GM18505 (cell line): ENCODE measurements around the gene ADAMTS18.

Source experiments
- ATAC-seq: cut with Tn5 transposase; IDR thresholded peaks from one replicate; pipeline ENCODE4 v1.9.1; 2021; ENCODE audit not compliant: unreplicated experiment
- POLR2A ChIP-seq: IDR thresholded peaks from 4 replicates; pipeline ENCODE4 v1.6.1; 2011; ENCODE audit warnings: borderline replicate concordance; ENCODE audit not compliant: insufficient read depth, insufficient read length; ENCODE audit errors: extremely low read depth

ADAMTS18 gene

DNA sequence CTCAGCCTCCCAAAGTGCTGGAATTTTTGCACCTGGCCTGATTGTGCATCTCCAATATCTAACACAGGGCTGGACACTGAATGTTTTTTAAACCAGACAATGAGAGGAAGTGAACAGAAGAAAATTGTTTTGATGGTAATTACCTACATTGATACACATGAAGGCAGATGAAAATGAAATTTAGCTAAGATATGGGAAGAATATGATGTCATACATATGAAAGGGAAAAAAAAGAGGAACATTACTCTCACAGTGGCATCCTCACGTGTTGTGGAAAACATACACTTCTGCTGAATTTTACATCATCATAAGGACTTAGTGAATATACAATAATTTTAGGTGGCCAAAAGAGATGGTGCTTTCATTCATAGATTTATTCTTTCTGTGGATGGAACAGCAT lies 124.0 kb downstream of the ADAMTS18 start:
- no peak for ATAC-seq
- TF ChIP-seq POLR2A = no peak

DNA sequence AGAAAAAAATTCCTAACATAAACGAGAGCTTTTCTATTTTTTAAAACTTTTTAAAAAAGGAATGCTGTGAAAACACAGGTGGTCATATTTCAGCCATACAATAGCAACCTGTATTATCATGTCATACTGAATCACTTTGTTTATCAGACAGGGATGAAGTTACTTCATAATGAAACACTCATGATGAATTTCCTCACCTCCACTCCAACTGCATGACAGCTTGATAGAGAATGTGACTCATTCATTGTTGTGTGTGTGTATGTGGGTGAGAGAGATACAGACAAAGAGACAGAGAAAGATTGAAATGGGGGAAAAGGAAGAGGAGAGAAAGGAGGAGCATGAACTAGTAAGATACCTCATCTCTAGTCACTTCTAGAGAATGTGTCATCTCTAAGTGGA lies 126.7 kb downstream of the ADAMTS18 start:
- ATAC-seq = no peak

DNA sequence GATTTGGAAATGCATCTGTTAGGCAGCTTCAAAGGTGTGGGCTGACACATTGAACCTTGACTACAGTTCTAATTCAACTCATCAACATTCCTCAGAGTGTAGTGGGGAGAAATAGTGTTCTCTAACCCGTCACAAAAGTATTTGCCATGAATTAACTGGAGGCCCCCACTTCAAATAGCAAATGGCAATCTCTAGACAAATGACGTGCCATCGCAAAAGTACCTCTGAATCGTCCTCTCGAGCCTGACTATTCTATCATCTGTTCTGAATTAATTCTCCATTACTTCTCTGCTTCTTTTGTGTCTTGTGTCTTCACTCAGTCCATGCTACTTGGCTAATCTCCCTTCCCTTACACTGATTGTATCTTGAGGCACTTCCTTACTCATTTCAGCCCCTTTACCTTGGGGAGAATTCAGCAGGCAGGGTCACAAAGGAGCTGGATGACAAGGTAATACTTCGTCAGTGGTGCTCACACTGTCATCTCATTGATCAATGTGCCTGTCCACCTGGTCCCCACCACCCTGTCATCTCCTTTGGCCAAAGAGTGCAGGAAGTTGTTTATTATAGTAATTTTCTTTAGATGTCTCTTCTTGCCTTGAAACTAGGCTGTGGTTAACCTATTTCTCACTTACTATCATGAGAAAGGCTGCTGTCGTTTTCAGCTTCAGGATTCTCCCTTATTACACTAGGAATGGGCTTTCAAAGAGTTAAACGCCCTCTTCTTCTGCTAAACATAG lies 127.2 kb downstream of the ADAMTS18 start:
- ATAC-seq = no peak

More for the DNA sequence above, 126.7 kb downstream of the ADAMTS18 start:
- no peak for TF ChIP-seq POLR2A

DNA sequence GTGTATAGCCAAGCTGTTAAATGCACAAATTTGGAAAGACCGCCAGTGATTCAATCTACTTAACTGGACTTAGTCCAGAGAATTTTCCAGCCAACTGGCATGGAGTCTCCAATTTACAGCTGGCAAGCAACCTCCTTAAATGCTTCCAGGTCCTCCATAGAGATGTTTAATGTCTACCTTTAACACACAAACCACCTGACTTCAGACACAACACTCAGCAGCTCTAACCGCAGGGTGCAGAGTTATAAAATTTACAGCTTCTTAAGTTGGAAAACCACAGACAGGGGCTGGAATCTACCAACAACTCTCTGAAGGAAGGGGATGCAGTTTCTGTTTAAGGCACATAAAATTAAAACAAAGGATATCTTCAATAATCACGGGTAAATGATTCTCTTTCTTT lies 128.8 kb downstream of the ADAMTS18 start:
- no peak for TF ChIP-seq POLR2A

More for the DNA sequence above, 127.2 kb downstream of the ADAMTS18 start:
- TF ChIP-seq POLR2A = no peak

DNA sequence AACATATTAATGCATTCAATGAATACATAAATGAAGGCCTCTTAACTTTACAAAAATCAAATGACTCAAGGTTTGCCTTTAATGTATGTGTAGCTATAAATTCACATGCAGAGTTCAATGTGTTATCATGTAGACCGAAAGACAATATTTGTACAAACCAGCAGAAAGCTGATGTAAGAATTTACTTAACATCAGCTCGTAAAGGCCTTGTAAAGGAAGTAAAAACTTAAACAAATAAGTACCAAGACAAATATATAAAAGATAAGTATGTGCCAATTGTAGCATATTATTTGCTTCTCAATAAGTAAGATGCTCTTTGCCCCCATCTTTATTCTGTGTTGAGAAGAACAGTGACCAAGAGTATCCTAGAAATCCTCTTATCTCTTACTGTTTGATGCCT lies 130.0 kb downstream of the ADAMTS18 start:
- no peak for TF ChIP-seq POLR2A
- ATAC-seq = no peak

More for the DNA sequence above, 128.8 kb downstream of the ADAMTS18 start:
- no peak for ATAC-seq

DNA sequence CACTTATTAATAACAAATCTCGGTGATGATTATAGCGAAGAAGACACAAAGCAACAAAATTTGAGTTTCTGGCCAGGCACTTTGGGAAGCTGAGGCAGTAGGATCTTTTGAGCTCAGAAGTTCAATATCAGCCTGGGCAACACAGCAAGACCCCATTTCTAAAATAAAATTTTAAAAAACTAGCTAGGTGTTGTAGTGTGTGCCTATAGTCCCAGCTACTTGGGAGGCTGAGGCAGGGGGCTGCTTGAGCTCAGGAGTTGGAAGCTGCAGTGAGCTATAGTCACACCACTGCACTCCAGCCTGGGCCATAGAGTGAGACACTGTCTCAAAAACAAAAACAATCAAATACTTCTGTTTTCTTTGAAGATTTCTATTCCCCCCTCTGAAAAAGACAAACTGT lies 130.7 kb downstream of the ADAMTS18 start:
- TF ChIP-seq POLR2A = no peak
- no peak for ATAC-seq

DNA sequence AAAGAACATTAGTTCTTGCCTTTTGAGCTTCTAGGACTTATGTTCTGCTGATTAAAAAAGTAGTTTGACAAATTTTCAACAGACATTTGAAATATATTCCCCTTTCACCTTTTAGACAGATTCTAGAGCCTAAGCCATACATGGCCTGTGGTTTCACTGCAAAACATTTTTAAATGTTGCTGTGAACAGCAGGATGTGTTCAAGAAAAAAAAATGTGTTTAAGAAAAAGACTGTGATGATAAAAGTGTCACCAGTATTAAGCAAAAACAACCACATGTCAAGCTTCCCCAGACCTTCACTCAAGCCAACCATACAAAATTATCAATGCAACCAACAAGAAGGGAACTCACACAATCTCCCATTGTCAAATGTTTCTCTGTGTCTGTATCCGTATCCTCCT lies 132.2 kb downstream of the ADAMTS18 start:
- ATAC-seq = no peak
- no peak for TF ChIP-seq POLR2A

DNA sequence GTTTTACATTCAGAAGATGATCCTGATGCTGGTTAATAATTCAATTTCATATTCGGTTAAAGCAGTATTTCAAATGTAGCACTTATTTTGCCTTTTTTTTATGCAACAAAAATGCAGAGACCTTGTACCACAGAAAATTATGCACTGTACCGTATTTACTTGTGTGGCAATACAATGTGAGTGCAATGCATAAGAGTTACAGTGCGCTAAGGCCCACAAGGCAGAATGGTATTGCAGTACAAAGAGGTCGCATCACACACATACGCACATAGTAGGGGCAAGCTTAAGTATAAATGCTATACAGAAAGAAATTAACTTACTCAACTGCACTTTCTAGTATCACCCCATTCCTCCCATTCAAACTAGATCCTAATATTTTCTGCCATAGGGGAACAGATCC lies 132.6 kb downstream of the ADAMTS18 start:
- no peak for ATAC-seq
- TF ChIP-seq POLR2A = no peak

DNA sequence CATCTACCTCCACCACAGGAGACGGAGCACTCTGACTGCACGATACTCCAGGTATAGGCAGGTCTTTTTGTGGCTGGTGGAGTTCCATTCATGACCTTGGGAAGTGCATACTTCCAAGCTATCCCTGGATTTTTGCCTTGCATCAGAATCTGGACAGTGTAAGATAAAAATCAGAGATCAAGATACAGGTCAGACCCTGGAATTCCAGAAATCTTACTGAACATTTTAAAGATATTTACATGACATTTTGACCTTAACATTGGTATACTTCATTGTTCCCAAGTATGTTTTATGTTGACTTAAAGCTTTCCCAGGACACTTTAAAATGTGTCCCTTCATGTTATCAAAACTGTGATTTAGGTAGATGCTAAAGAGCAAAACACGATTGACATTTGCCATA lies 134.6 kb downstream of the ADAMTS18 start:
- no peak for ATAC-seq
- no peak for TF ChIP-seq POLR2A

DNA sequence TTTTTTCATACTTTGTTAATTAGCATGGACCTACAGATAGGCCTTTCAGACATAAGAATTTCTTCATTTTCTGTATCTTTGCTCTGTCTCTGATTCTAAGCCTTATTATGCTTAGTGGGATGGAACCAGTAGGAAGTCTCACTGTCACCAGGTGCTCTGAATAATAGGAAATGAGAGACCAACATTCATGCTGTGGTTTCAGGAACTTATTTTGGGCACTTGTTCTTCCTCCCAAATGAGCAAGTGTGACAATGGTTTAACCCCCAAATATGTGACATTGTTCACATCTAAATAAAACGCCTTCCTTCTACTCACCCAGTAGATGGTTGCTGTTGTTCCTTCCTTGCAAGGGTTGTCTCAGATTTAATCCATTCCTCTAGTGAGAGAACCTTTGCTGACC lies 135.4 kb downstream of the ADAMTS18 start:
- ATAC-seq = peak; percentile 77
- no peak for TF ChIP-seq POLR2A

DNA sequence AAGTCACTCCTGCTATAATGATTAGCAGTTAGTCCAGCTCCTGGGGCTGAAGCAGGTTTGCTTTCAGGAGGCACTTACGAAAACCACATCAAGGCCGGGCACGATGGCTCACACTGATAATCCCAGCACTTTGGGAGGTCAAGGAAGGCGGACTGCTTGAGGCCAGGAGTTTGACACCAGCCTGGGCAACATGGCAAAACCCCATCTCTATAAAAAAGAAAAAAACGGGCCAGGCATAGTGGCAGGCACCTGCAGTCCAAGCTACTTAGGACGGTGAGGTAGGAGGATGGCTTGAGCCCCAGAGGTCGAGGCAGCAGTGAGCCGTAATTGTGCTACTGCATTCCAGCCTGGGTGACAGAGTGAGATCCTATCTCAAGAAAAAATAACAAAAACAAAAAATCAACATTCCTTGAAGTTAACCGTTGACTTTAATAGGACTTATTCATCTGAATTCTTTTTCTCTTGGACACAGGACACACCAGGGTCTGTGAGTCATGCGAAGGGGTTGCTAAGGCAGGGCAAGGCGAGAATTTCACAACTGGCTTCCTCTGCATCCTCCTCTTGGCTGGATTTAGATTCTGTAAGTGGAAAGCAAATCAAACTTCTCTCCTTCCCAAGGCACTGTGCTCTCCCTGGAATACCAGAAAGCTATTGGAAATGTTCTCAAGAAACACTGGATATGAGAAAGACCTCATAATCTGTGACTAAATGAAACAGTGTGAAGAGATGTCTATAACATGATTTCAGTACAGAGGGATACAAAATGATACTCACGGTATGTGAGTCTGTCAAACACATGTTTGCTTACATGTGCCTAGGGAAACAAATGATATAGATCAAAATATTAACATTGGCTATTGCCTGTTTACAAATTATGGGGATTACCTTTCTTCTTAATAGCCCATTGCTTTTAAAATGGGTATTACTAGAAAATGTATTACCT lies 136.1 kb downstream of the ADAMTS18 start:
- no peak for ATAC-seq

DNA sequence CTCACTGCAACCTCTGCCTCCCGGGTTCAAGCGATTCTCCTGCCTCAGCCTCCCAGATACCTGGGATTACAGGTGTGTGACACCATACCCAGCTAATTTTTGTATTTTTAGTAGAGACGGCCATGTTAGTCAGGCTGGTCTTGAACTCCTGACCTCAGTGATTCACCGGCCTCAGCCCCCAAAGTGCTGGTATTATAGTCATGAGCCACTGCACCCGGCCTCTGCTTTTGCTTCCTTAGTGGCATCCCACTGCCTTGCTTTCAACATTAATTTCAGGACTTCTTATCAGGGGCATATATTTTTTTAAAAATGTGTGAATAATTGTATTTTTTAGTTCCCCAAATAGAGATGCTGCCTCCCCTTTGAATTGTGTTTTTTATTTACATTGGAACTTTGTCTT lies 136.8 kb downstream of the ADAMTS18 start:
- no peak for TF ChIP-seq POLR2A
- ATAC-seq = no peak

More for the DNA sequence above, 136.1 kb downstream of the ADAMTS18 start:
- no peak for TF ChIP-seq POLR2A

DNA sequence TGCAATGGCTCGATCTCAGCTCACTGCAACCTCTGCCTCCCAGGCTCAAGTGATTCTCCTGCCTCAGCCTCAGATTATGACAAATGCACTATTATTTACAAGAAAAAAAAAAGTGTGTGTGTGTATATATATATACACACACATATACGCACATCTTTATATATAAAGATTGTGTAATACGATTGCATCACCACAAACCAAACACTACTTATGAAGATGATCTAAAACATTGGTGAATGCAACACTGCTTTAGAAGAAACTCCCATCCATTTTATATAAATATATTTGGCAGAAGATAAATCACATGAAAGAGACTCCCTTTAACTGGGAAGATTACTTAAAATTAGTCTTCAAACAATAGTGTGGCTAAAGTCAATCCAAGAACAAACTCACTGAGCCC lies 138.9 kb downstream of the ADAMTS18 start:
- TF ChIP-seq POLR2A = no peak
- no peak for ATAC-seq
